SK-N-SH (cell line): ENCODE results near the gene LAMTOR2. TPM values are rescaled to one million over a fixed set of nuclear protein-coding genes. Genes with fewer than 3 reads are reported as not detected.
"Not testable (repeated sequence)": the region's sequence is repeated elsewhere in the genome, so short reads cannot be mapped to it uniquely, and the experiment has no call there.

ENCODE experiments used
- CTCF ChIA-PET: fragments of 300-600, 350-600 bp; formaldehyde crosslinking; extraction: SDS; loops from one replicate; lab custom pipeline; 2021; lab: Yijun Ruan, JAX
- POLR2A ChIA-PET: fragments of 350-600 bp; sonication (Branson Sonifier 250); formaldehyde crosslinking; extraction: SDS; loops from one replicate; lab custom pipeline; 2020; ENCODE audit warnings: antibody characterized with exemption, inconsistent platforms; lab: Yijun Ruan, JAX
- DNase-seq: peaks from one replicate; pipeline ENCODE4 v3.0.0; 2012
- H2AFZ ChIP-seq: fragments of 200-600 bp; sonication (generic); 2 replicates; pipeline ENCODE4 v1.8.1; 2016; ENCODE audit warnings: antibody characterized with exemption, mild to moderate bottlenecking, low read depth
- H3F3A ChIP-seq: fragments of 200-600 bp; sonication (generic); replicated peaks from 2 replicates; pipeline ENCODE3; 2016; ENCODE audit warnings: antibody characterized with exemption, mild to moderate bottlenecking; ENCODE audit not compliant: insufficient read depth
- H3K27ac ChIP-seq, 2 experiments: fragments of 200-500 bp in 1 of 2; fragments of 200-600 bp in 1 of 2; sonication (Bioruptor generic) in 1 of 2; sonication (generic), shearing (Covaris generic) in 1 of 2; 2 replicates each; pipeline versions ENCODE4 v1.5.1 to v1.6.1; 2014 to 2016; ENCODE audit warnings: low read depth in 2 of 2, inconsistent platforms in 1 of 2, low read length in 1 of 2, mild to moderate bottlenecking in 1 of 2, mixed read lengths in 1 of 2
- H3K27me3 ChIP-seq: fragments of 200-600 bp; sonication (generic), shearing (Covaris generic); 2 replicates; pipeline ENCODE4 v1.6.1; 2016; ENCODE audit warnings: mixed run types; ENCODE audit not compliant: insufficient read depth
- H3K36me3 ChIP-seq, 2 experiments: fragments of 200-500 bp in 1 of 2; fragments of 200-600 bp in 1 of 2; sonication (Bioruptor generic) in 1 of 2; sonication (generic) in 1 of 2; replicated peaks in 1 of 2; 2 replicates each; pipeline versions ENCODE3 to v1.5.1; 2014 to 2016; ENCODE audit warnings: low read length in 1 of 2, mild to moderate bottlenecking in 1 of 2; ENCODE audit not compliant: insufficient read depth in 2 of 2, control insufficient read depth in 1 of 2
- H3K4me1 ChIP-seq, 2 experiments: fragments of 200-500 bp in 1 of 2; fragments of 200-600 bp in 1 of 2; sonication (Bioruptor generic) in 1 of 2; sonication (generic), shearing (Covaris generic) in 1 of 2; 2 replicates each; pipeline versions ENCODE4 v1.5.1 to v1.6.1; 2014 to 2016; ENCODE audit warnings: low read depth in 1 of 2, low read length in 1 of 2, mixed run types in 1 of 2; ENCODE audit not compliant: insufficient read depth in 2 of 2, control insufficient read depth in 1 of 2
- H3K4me2 ChIP-seq: fragments of 200-600 bp; sonication (generic), shearing (Covaris generic); 2 replicates; pipeline ENCODE4 v1.6.1; 2017; ENCODE audit warnings: mixed run types
- H3K4me3 ChIP-seq, 2 experiments: fragments of 200-500 bp in 1 of 2; fragments of 200-600 bp in 1 of 2; sonication (Bioruptor generic) in 1 of 2; sonication (generic), shearing (Covaris generic) in 1 of 2; 2 replicates each; pipeline versions ENCODE4 v1.5.1 to v1.8.1; 2014 to 2016; ENCODE audit warnings: low read depth in 2 of 2, inconsistent platforms in 1 of 2, low read length in 1 of 2, mild to moderate bottlenecking in 1 of 2, mixed read lengths in 1 of 2, moderate library complexity in 1 of 2
- H3K79me2 ChIP-seq: fragments of 200-600 bp; sonication (generic); 2 replicates; pipeline ENCODE4 v1.8.1; 2017; ENCODE audit warnings: mild to moderate bottlenecking; ENCODE audit not compliant: insufficient read depth
- H3K9ac ChIP-seq: fragments of 200-600 bp; sonication (generic); 2 replicates; pipeline ENCODE4 v1.6.1; 2017; ENCODE audit warnings: mixed run types
- H3K9me2 ChIP-seq: fragments of 200-600 bp; sonication (generic); 2 replicates; pipeline ENCODE4 v1.6.1; 2017; ENCODE audit warnings: mixed run types
- H3K9me3 ChIP-seq: fragments of 200-600 bp; sonication (generic); 2 replicates; pipeline ENCODE4 v1.6.1; 2017; ENCODE audit warnings: mixed run types, mild to moderate bottlenecking, moderate library complexity
- H4K20me1 ChIP-seq: fragments of 200-600 bp; sonication (generic); 2 replicates; pipeline ENCODE4 v1.6.1; 2017; ENCODE audit warnings: mild to moderate bottlenecking, mixed run types; ENCODE audit not compliant: insufficient read depth
- CHD2 ChIP-seq: fragments of 150-350 bp; IDR thresholded peaks from 2 replicates; pipeline ENCODE4 v1.6.1; 2018; ENCODE audit warnings: low read length; ENCODE audit not compliant: partially characterized antibody
- CTCF ChIP-seq: fragments of 200-600 bp; sonication (generic); IDR thresholded peaks from 2 replicates; pipeline ENCODE4 v1.6.1; 2017; ENCODE audit warnings: antibody characterized with exemption, mild to moderate bottlenecking, moderate library complexity
- ELF1 ChIP-seq: IDR thresholded peaks from 2 replicates; pipeline ENCODE4 v1.4.0; 2012
- EZH2phosphoT487 ChIP-seq: fragments of 200-600 bp; sonication (generic); IDR thresholded peaks from 2 replicates; pipeline ENCODE4 v1.6.1; 2017; ENCODE audit warnings: low read depth, mixed run types, mild to moderate bottlenecking, antibody characterized with exemption, moderate library complexity, borderline replicate concordance
- FOXJ3 ChIP-seq: sonication (generic); formaldehyde crosslinking; IDR thresholded peaks from 2 replicates; pipeline ENCODE4 v1.5.1; 2020; ENCODE audit warnings: mild to moderate bottlenecking, missing genetic modification reagents
- FOXM1 ChIP-seq: IDR thresholded peaks from 2 replicates; pipeline ENCODE4 v1.4.0; 2012; ENCODE audit warnings: low read depth, mild to moderate bottlenecking
- GATA2 ChIP-seq: sonication (generic); formaldehyde crosslinking; IDR thresholded peaks from 2 replicates; pipeline ENCODE4 v1.5.0; 2020; ENCODE audit warnings: mild to moderate bottlenecking, missing genetic modification reagents
- IRF3 ChIP-seq: fragments of 150-350 bp; IDR thresholded peaks from 2 replicates; pipeline ENCODE4 v1.6.1; 2016; ENCODE audit warnings: mild to moderate bottlenecking, low read depth, low read length
- JUND ChIP-seq: IDR thresholded peaks from 2 replicates; pipeline ENCODE4 v1.4.0; 2012
- MAX ChIP-seq: IDR thresholded peaks from 2 replicates; pipeline ENCODE4 v1.4.0; 2012; ENCODE audit warnings: low read depth
- MEF2A ChIP-seq: IDR thresholded peaks from 2 replicates; pipeline ENCODE4 v1.4.0; 2012; ENCODE audit warnings: low read depth, borderline replicate concordance
- MXI1 ChIP-seq: IDR thresholded peaks from 2 replicates; pipeline ENCODE4 v1.6.1; 2012; ENCODE audit warnings: mild to moderate bottlenecking, low read depth, low read length, improper control_type of control experiment
- NRF1 ChIP-seq: IDR thresholded peaks from 2 replicates; pipeline ENCODE4 v1.6.1; 2012; ENCODE audit warnings: low read depth, mild to moderate bottlenecking, low read length
- RAD21 ChIP-seq: IDR thresholded peaks from 2 replicates; pipeline ENCODE4 v1.6.1; 2012; ENCODE audit warnings: mild to moderate bottlenecking, low read length
- RCOR1 ChIP-seq: fragments of 150-350 bp; IDR thresholded peaks from 2 replicates; pipeline ENCODE4 v1.6.1; 2017; ENCODE audit warnings: antibody characterized with exemption, low read length
- RFX5 ChIP-seq: IDR thresholded peaks from 2 replicates; pipeline ENCODE4 v1.6.1; 2012; ENCODE audit warnings: mild to moderate bottlenecking, improper control_type of control experiment, low read length
- RXRA ChIP-seq: IDR thresholded peaks from 2 replicates; pipeline ENCODE4 v1.4.0; 2012; ENCODE audit warnings: low read depth, mild to moderate bottlenecking, borderline replicate concordance
- SIN3A ChIP-seq: IDR thresholded peaks from 2 replicates; pipeline ENCODE4 v1.6.1; 2012; ENCODE audit warnings: low read depth, mild to moderate bottlenecking, low read length, moderate library complexity, borderline replicate concordance
- SMC3 ChIP-seq: IDR thresholded peaks from 2 replicates; pipeline ENCODE4 v1.6.1; 2012; ENCODE audit warnings: low read depth, low read length, improper control_type of control experiment
- TAF1 ChIP-seq: IDR thresholded peaks from 2 replicates; pipeline ENCODE4 v1.6.1; 2012; ENCODE audit warnings: low read depth, mild to moderate bottlenecking, low read length, moderate library complexity, borderline replicate concordance
- whole genome bisulfite sequencing: methylation state at CpG from one replicate; pipeline ENCODE4 v1.1.6; 2017; ENCODE audit warnings: low lambda C conversion rate; 5-methylcytosine and 5-hydroxymethylcytosine counted together
- polyA plus RNA-seq, 3 experiments: library from polyadenylated mRNA; depleted of rRNA; stranded (reverse); fragments of >200 nt; gene quantifications; 2 replicates each; pipeline ENCODE4 v1.2.3, GENCODE V29; 2012

Gene LAMTOR2
- polyA plus RNA-seq, 1 of the 3 experiments (the other 2 are of a cell fraction), result 230 TPM

DNA sequence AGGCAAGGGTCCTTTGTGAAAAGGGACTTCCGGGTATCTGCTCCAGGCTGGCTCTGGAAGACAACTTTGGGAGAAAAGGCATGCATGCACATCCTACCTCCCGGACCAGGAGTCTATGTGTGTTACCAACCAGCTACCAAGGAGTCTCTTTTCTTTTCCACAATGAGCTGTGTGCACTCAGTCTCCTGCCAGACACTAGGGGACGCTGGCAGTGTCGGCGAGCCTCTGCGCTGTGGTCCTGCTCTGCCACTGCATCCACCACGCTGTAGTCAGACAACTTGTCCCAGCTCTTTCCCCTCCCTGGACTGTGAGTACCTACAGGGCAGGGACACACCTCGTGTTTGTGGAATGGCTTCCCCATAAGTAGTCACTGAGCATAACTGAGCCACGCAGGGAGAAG lies 28.7 kb upstream of the LAMTOR2 start (continued):
- TF ChIP-seq EZH2phosphoT487, result no peak

DNA sequence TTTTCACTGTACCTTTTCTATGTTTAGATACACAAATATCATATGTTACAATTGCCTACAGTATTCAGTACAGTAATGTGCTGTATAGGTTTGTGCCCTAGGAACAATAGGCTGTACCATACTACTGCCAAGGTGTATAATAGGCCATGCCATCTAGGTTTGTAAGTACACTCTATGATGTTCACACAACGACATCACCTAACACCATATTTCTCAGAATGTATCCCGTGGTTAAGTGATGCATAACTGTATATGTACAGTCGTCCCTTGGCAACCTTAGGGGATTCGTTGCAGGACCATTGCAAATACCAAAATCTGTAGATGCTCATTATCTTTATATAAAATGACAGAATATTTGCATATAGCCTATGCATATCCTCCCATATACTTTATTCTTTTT lies 28.0 kb upstream of the LAMTOR2 start:
- Histone ChIP-seq H3K9me2 (no peaks in the 10 kb centered on the region), H3K27me3 (no peaks in the 10 kb centered on the region)
- no peak for TF ChIP-seq MXI1
- TF ChIP-seq, all 33 proteins: peak for 0
- POLR2A ChIA-PET, result interaction anchor here (1.0 to 1.1 kb wide), 2 partner anchors 44 to 92 kb away, joined by 3 read pairs; partner anchors contain the start of gene KHDC4
- Histone ChIP-seq H4K20me1 (no peaks in the 10 kb centered on the region), H3K9me3 (no peaks in the 10 kb centered on the region), H2AFZ (no peak overlapping the region), H3K27ac (no peak overlapping the region), H3F3A (peaks cover 8% of the 10 kb centered on the region), H3K4me1 (peaks cover 0 to 3% of the 10 kb centered on the region in 2 experiments; a peak in 1 of 4 replicates), H3K9ac (no peak overlapping the region), H3K4me2 (no peak overlapping the region), H3K79me2 (no peaks in the 10 kb centered on the region), H3K36me3 (no peaks in the 10 kb centered on the region), H3K4me3 (no peak overlapping the region)
- CTCF ChIA-PET, result interaction anchor here (1.0 to 2.6 kb wide), 11 partner anchors 13 to 63 kb away, joined by 3 to 45 read pairs (median 6); partner anchors contain the start of gene UBQLN4
- WGBS, result 86% methylated on average over 4 of the region's 4 CpGs
- no peak for DNase-seq

DNA sequence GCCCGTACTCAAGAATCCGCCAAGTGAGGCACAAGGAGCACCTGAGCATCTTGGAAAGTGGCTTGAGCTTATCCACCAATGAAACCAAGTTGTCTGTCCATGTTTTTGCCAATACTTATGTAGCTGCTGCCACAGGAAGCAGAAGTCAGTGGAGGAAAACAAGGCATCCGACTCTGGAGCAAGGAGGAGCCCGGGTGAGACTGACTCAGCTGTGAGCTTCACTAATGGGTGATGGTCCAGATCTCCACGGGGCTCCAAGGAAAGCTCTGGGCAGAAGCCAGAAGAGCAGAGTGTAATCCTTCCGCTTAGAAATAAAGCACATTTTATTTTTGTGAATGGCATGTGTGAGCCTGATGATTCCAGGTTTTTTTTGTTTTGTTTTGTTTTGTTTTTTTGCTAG lies 21.6 kb upstream of the LAMTOR2 start:
- TF ChIP-seq FOXJ3 (CRISPR knock-in tag) (no peak), SIN3A (no peak), JUND (no peak), EZH2phosphoT487 (no peak), MAX (no peak), CHD2 (no peak), RCOR1 (no peak), RFX5 (no peak), IRF3 (no peak), CTCF (no peak), ELF1 (no peak), NRF1 (no peak), RAD21 (no peak), SMC3 (no peak), TAF1 (no peak), GATA2 (CRISPR knock-in tag) (no peak), MEF2A (no peak), FOXM1 (no peak), RXRA (no peak)
- Histone ChIP-seq H3K36me3 (peaks cover 0 to 2% of the 10 kb centered on the region in 2 experiments), H3K4me3 (no peak overlapping the region), H3K9me2 (no peaks in the 10 kb centered on the region), H3K9ac (no peak overlapping the region), H2AFZ (no peak overlapping the region), H3K27me3 (no peaks in the 10 kb centered on the region), H3K9me3 (no peaks in the 10 kb centered on the region), H3K4me1 (no peaks in the 10 kb centered on the region), H3K27ac (no peak overlapping the region), H3K4me2 (no peak overlapping the region), H4K20me1 (no peaks in the 10 kb centered on the region), H3F3A (peaks cover 8% of the 10 kb centered on the region), H3K79me2 (no peaks in the 10 kb centered on the region)
- ChIA-PET POLR2A (no interaction called here), CTCF (interaction anchor here (0.7 to 2.5 kb wide), 4 partner anchors 11 to 94 kb away, joined by 3 to 11 read pairs (median 4); no protein-coding TSS in a partner anchor)
- DNase-seq, result no peak
- WGBS, result 70% methylated on average over 5 of the region's 6 CpGs

GRCh38 chr1:156034991-156035390 lies 19.6 kb upstream of the LAMTOR2 start:
- H3K4me1 ChIP-seq, H4K20me1 ChIP-seq, H3K9ac ChIP-seq, H3K4me3 ChIP-seq, H3K27me3 ChIP-seq, POLR2A ChIA-PET, H3K79me2 ChIP-seq, H3K4me2 ChIP-seq, H2AFZ ChIP-seq, H3F3A ChIP-seq, H3K9me3 ChIP-seq, H3K27ac ChIP-seq, H3K36me3 ChIP-seq, H3K9me2 ChIP-seq, DNase-seq: not testable (repeated sequence)
- CTCF ChIA-PET, result interaction anchor here (1.2 kb wide), 2 partner anchors 18 to 31 kb away, joined by 3 read pairs; no protein-coding TSS in a partner anchor
- WGBS, result 95% methylated on average over 4 of the region's 4 CpGs
